Astrocyte of the hippocampus (primary cell): Measurements from ENCODE around the gene RASL11B.

ENCODE experiments used
- DNase-seq: peaks from one replicate; pipeline ENCODE4 v3.0.0; 2011; ENCODE audit warnings: low read depth, low spot score

The RASL11B gene

DNA sequence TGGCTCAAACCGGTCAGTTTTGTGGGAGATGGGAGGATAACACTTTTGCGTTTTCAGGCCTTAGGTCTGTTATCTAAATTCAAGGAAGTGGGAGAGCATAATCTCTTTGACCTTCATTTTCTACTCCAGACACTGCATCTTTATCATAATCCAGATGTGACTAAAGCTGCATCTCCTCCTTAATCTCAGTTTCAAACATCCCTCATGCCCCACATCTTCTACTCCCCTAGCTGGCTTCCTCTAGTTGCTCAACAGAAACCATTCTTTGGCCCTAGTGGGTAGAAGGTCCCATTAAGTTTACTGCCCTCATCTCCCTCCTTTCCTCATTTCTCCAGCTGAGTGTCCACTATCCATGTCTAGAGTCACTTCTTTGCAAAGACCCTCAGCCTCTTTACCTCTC, 18.8 kb upstream of the RASL11B start:
- DNase-seq, result no peak

DNA sequence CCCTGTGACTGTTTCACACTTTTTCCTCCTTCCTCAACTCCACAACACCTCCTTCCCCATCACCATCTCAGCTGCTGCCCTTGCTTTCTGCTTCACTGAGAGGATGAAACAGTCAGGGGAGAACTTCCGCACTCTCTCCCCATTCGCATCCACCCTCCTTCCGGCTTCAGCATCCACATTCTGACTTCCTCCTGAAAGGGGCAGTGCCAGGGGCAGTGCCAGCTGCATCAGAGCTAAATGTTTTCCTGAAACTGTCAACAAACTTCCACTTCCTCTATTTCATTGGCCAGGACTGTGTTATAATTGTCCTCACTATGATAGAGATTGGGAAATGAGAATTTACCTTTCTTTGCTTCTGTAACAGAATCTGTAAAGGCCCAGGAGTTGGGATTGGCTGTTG, 18.2 kb upstream of the RASL11B start:
- DNase-seq, result no peak

DNA sequence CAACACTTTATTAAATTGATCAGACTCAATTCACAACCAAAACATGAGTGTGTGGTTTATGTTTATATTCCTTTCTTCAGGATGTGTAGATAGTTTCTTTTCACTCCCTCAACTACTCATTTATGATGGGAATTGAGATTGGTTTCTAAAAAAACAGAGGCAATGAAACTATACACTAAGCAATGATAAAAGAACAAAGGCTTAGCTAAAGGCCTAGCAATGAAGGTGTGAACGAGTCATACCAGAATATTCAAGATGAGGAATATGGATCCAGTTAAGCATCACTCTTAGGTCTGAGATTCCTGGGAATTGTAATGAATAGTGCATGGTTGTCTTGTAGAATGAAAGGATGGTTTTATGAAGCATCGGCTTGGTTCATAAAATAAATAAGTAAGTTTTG, 17.5 kb upstream of the RASL11B start:
- no peak for DNase-seq

DNA sequence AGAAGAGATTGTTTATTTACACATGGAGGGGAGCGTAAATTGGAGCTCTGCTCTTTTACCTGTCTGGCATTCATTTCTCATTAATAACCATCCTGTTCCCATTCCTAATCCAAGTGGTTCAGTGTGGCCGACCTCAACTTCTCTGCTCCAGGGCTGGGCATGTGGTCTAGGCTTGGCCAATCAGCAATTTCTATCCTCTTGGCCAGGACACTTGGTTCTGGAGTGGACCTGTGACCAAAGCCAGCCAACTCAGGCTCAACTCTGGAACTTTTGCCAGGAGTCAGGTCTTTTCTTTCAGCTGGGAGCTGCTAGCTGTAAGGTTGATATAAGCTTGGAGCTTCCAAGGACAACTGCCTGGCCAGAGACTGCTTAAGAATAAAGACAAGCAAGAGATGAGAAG, 15.6 kb upstream of the RASL11B start:
- DNase-seq, result no peak

DNA sequence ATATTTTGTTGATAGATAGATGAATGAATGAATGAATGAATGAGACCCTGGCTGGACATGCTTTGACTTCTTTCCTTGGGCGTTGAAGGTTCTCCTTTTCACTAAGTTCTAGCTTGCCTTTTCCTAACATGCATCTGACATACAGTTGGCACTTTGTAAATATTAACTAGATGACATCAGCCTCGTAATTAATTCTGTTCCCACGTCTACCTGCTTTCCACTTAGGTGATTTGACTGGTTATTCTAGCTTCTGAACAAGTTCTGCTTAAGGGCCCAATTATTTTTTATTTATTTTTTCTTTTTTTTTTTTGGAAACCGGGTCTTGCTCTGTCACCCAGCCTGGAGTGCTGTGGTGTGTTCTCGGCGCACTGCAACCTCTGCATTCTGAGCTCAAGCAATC, 13.9 kb upstream of the RASL11B start:
- DNase-seq, result no peak

DNA sequence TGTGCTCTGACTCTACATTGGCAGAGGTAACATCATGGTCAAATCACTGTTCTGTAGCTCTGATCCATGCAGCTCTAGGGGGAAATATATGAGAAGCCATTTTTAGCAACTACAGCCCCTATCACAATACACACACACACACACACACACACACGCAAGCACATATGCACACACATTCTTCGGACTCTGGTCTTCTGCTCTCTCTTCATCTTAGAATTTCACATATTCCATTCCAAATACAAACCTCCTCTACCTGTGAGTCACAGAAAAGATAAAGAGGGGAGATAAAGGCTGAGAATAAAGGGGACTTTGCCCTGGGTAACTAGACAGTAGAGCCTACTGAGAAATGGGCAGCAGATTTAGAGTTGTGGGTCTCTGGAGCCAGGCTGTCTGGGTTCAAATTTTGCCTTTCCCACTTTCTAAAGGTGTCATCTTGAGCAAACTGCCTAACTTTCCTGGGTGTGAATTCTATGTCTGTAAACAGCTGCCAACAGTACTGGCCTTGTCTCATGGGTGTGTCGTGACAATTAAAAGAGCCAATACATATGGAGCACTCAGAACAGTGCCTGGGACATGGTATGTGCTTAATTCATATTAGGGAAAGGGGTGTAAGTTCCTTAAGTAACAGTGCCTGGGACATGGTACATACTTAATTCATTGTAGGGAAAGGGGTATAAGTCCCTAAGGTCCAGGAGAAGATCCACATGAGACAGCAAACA, 11.6 kb upstream of the RASL11B start:
- no peak for DNase-seq

DNA sequence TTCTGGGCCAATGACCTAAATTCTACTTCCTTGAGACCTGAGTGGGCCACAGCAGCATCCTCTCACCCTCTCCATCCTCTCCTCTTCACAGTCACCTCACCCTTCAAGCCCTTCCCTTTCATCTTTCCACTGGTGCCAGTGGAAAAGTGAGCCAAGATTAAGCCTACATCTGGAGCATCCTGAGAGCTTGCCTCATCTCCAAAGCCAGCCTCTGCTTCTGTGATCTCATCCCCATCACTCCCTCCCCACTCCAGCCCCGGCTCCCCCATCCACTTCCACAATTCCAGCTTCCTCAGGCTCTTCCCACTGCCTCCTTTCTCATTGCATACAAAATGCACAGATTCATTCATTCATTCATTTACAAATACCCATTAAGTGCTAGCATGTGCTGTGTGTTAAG, 10.1 kb upstream of the RASL11B start:
- DNase-seq, result no peak

DNA sequence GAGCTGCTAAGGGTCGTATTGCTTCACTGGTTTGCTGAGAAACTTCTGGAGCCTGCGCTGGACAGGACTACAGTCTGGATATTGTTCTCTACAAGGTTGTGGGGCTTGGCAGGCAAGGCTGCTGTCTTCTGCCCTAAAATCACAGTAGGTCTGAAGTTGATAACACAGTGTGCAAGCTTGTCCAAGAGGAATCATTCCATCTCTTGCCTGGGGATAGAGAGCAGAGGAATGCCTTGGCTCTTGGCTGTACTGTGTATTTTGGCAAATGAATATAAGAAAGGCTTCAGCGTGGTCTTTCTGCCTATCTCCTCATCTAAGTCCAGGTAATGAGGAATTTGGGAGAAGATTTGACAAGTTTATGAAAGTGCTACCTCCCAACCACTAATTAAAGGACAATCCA, 9.4 kb upstream of the RASL11B start:
- peak; percentile 38 for DNase-seq

DNA sequence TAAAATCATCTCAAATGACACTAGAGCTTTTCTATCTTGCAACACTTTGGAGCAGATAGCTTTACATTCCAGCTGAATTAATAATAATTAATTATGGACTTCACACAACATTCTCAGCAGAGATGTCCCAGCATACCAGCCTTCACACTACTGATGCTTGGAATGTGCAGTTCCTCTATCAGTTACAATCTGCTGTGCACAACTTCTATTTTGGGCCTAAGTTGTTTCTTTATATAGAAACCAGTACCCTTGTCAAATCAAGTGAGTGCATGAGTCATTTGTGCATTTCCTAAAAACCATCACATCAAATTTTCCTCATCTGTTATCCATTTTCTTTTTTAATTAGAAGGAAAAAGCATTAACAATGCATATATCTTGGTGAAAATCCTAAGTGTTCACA, 8.8 kb upstream of the RASL11B start:
- DNase-seq, result peak; percentile 46

DNA sequence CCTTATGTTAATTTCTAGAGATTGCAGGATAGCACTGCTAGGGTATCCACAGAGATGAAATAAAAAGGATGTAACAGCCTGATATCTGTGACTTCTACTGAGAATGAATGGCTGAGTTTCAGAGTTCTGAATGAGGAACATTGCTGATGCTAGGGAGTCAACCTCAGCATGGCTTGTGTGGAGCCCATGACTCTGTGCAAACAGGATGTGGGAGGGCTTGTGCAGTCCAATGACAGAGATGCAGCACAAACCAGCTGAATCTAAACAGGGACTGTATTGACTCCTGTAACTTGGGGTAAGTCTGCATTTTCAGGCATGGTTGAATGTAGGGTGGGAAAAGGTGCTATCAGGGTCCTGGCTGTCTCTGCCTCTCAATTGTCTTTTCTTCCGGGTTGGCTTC, 5.3 kb upstream of the RASL11B start:
- DNase-seq, result no peak

DNA sequence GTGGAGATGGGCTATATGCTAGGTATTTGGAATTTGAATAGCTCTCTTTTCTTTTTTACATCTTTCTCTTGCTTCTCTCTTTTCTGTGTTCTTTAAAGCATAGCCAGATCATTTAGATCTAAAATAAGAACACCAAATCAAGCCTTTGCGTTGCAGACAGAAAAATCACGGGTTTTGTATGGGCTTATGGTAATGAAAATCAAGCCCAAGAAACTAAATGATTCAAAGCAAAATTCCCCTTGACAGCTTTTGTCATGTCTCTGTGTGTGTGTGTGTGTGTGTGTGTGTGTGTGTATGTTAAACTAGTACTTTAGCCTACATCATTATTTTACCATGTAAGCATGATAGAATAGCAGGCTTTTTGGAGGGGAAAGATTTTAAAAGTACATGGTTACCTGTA, 1.8 kb upstream of the RASL11B start:
- no peak for DNase-seq

DNA sequence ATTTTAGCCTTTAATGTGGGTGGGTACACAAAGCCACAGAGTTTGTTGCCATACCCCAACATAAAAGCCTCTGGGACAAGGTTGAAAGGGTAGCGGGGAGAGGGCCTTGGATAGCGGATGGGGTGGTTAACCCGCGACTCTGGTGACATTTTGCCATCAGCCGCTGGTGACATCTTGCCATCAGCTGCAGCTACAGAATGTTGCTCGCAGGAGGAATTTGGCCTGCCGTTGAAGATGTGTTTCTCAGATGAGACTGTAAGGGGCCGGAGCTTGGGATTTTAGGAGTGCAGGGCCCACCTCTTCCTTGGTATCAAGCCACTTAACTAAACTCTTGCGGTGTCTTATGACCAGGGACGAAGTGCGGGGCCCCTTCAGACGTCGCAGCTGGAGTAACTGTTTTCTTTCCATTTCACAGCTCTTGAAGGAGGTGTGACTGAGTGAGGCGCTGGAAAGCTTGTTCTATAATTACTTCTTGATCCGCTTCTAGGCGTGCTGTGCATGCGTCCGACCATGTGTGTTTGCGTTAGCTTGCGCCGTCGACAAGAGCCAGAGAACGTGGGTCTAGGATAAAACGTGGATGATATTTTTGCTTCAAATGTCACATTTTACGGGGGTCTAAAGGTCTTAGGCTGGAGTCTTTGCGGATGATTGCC, 820 bp upstream of the RASL11B start:
- DNase-seq, result no peak

DNA sequence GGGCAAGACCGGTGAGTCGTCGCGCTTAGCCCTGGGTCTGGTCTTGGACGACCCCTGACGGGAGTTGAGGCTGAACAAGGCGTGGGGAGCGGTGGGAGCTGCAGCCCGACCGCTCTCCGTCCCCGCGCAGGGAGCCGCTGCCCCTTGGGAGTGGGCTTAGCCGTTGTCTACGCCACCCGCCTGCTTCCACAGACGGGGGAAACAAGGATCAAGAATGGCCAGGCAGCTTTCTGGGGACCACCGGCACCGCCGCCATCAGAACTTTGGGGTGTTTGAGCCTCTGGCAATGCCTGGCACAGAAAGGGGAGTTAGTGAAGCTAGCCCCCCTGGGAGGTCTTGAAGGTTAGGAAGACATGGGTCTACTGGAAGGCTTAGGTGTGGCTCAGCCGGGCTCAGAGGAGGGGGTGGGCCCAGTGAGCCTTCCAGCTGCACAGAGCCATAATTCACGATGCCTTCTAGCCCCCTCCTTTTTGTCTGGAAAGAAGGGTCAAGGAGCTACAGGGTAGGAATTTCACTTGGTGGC, 583 bp downstream of the RASL11B start:
- no peak for DNase-seq

DNA sequence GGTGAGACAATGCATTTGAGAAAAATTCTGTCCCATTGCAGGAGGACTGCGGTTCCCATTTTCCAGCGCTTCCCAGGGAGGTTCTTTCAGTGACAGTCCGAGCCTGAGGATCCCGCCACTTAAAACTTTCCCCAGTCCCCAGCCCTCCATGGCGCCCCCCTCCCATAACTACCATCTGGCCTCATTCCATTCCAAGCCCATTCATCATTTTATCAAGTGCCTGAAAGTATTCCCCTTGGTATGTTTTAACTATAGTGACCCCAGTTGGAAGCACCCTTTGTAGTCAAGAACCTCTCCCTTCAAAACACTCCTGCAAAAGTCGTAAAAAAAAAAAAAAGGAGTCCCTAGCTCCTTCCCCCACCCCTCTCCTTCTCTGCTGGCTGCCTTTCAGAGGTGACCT, 1.2 kb downstream of the RASL11B start:
- DNase-seq, result no peak

DNA sequence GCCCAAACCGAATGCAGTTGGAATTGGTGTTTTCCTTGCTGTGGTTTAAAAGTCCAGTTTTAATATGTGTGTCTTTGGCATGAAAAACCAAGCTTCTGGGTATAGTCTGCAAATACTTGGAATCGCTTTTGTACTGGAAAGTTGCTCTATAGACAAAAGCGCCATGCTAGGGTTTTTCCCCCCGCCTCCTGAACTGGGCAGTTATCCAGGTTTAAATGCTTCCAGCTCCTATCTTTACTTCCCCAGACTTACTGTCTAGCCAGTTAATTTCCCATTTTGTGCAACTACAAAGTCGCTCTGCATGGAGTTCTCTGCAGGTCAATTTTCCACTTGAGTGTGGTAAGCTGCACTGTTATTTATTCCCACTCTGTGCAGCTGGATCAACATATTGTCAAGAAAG, 2.7 kb downstream of the RASL11B start:
- peak; percentile 88 for DNase-seq

DNA sequence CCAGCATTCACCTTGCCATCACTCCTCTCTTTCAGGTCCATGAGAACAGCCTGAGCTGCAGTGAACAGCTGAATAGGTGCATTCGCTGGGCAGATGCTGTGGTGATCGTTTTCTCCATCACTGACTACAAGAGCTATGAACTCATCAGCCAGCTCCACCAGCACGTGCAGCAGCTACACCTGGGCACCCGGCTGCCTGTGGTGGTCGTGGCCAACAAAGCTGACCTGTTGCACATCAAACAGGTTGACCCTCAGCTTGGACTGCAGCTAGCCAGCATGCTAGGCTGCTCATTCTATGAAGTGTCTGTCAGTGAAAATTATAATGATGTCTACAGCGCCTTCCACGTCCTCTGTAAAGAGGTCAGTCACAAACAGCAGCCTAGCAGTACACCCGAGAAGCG, 3.2 kb downstream of the RASL11B start:
- DNase-seq, result no peak

DNA sequence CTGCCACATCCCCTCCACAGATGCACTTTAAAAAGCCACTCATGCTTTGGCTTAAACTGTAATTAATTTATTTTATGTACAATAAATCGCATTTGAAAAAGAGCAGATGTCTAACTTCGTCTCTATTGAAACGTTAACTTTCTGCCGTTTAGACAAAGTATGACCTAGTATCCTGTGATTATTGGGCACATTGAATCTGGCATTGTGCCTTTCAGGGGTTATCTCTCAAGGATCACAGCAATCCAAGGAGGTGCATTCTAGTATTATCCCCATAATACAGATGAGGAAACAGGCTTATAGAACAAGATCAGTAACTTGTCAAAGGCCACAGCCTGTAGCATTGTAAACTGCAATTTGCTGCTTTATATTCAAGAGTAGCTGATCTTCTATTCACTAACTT, 4.6 kb downstream of the RASL11B start:
- DNase-seq, result no peak

DNA sequence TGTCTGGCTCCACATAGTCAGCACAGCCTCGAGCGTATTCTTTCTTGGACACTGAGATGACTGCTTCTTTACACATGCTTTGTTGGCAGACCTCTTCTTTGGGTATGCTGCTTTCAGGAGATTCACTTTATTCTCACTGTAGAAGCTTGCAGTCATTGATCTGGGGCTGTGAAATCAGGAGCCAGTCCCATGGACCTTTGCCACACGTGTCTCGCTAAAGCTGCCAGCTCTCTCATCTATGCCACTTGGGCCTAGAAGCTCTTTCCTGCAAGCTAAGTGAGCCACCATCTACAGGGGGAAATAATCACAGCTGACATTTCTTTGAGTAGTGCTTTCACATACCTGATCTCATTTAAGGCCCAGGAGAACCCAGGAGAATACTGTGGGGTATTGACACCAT, 5.0 kb downstream of the RASL11B start:
- DNase-seq, result no peak

DNA sequence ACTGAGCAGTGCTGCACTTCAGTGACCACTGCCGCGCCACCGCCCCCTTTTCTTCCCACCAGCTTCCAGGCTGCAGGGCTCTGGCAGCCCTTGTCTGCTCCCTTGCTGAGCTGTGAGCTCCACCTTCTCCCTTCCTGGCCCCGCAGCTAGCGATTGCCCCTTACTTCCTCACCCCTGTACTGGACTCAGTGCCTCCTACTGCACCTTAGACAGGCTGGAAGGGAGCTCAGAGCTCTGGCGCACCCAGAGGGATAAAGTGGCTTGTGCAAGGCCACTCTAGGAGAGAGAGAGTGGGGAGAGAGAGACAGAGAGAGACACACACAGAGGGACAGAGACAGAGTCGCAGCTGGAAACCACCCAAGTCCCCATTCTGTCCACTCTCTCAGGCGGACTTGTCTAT, 6.0 kb downstream of the RASL11B start:
- no peak for DNase-seq

DNA sequence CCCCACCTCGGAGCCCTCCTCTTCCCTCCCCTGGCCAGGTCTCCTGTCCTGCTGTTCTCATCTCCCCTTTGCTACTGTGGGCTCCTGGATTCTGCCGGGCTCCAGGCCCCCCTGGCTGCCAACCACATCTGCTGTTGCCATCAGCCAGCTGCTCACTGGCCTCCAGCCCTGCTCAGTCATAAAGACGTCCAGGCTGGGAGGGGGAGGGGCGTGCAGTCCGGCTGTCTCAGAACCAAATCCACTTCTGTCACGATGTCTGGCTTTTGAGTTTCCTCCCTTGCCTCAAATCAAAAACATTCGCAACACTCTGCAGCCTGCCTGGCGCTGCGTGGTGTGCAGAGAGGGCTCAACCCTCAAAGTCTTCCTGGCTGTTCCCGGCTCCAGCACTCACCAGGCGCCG, 7.1 kb downstream of the RASL11B start:
- no peak for DNase-seq

DNA sequence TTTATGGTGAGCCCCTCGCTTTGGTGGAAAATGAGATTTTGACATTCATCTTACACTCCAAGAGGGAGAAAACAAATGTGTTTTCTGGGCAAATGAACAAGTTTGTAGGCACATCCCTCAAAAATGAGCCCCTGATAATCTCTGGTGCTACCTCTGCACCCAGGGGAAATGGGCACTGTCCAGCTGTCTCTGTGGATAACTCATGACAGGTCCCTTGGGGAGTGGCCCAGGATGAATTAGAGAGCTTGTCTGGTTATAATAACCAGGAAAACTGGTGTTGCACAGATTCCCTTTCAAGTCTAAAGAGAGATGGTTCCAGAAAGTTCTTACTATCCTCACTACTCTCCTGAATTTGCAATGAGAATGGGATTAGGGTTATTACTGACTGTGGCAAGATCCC, 7.5 kb downstream of the RASL11B start:
- no peak for DNase-seq

DNA sequence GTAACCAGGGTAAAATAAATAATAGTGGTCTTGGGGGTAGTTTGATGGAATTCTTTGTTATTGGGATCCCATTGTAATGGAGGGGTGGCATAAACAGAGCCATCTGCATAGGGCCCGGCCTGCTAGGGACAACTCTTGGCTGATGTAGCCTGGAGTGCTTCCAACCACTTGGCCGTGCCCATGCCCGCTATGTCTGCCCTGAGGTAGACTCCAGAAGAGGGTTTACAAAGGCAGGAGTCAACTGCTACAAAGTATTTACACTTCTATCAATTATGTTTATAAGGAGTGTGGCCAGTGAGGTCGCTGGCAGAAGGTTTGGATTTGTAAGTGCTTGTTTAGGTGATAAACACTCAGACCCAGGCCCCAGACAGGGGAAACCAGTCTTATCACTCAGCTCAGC, 8.1 kb downstream of the RASL11B start:
- DNase-seq, result no peak

DNA sequence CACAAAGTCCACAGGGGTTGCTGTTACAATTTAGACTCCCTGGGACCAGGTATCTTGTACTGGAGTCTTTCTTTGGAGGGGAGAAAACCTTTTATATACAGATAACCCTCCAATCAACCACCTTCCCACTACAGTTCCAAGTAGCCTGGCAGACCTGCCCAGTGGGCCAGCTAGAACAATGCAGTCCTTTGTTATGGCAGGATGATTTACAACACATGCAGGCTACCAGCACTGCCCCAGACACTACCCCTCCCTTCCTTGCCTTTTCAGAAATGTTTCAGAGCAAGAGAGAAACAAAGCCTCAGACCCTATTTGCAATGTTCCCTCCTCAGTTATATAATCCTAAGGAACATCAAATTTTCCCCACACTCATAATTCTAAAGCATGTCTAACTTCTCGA, 11.1 kb downstream of the RASL11B start:
- peak; percentile 59 for DNase-seq
